Sigmoid colon (tissue), 4 donors: Measurements from ENCODE around the gene LUZP2.

Experiments used
- CTCF ChIP-seq, 4 experiments: fragments of 450-650 bp in 3 of 4; fragments of 200-600 bp in 1 of 4; IDR thresholded peaks; one replicate each; pipeline ENCODE4 v1.5.1; 2016 to 2019; ENCODE audit warnings: antibody characterized with exemption in 4 of 4, mild to moderate bottlenecking in 3 of 4, moderate library complexity in 2 of 4
- EP300 ChIP-seq, 4 donors: sonication (generic); formaldehyde crosslinking; IDR thresholded peaks; one replicate each; pipeline ENCODE4 v1.6.1; 2017; ENCODE audit warnings: antibody characterized with exemption in 4 of 4
- POLR2A ChIP-seq, 2 donors: fragments of 450-650 bp; IDR thresholded peaks; one replicate each; pipeline ENCODE4 v1.6.1; 2016; ENCODE audit warnings: antibody characterized with exemption in 2 of 2, mild to moderate bottlenecking in 2 of 2, moderate library complexity in 2 of 2

- TF ChIP-seq CTCF (IDR thresholded peaks at IDR 0.05) (no peak), EP300 (IDR thresholded peaks at IDR 0.05) (no peak), POLR2A (IDR thresholded peaks at IDR 0.05) (no peak)
Measured at GRCh38 chr11:24965748-24966147, 468.9 kb downstream of the LUZP2 start.
